ENCODE data around the gene ARHGEF4.
"Not testable (repeated sequence)": the region's sequence is repeated elsewhere in the genome, so short reads cannot be mapped to it uniquely, and the experiment has no call there.

ARHGEF4 gene

GRCh38 chr2:131058214-131058843, 221.6 kb downstream of the ARHGEF4 start:
- DNase-seq = no peak

DNA sequence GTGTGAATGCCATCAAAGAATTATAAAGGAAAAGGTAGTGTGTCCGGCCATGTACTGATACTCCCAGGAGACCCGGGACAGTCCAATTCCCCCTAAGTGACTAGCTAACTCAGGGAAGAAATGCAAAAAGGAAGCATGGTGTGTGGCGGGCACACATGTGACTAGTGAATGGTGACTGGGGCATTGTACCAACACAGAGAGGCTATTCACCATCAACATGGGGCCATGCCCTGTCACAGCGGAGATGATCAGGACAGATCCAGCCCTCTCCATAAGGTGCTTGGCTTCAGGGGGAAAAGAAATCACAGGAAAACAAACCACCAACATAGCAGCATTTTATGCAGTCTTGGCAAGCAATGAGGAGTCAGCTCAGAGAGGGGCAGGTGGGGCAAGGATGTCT, 222.2 kb downstream of the ARHGEF4 start:
- DNase-seq = no peak

DNA sequence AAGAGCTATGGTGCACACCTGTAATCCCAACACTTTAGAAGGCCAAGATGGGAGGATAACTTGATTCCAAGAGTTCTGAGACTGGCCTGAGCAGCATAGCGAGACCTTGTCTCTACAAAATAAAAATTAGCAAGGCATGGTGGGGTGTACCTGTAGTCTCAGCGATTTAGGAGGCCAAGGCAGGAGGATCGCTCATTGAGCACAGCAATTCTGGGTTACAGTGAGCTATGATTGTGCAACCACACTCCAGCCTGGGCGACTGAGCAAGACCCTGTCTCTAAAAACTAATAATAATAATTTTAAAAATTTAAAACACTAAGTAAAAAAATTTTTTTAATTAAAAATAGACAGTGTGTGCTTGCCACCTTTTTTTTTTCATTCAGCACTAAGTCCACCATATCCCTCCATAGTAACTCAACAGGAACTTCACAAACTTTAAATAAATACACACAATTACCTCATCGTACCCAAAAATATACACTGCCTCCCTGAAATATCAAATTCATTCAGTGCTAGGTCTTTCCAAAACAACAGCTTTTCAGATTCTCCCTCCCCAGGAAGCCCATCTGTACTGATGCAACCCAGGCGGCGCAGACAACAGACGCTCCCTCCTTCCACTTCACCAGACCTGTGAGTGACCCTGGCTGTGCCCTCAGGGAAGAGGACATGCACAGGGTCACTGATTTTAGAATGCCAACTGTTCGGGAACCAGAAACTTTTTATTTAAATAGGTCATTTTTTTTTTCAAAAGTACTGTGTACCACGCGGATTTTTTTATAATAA, 227.0 kb downstream of the ARHGEF4 start:
- no peak for DNase-seq

- no peak for DNase-seq
Measured at GRCh38 chr2:131064589-131065512, 228.1 kb downstream of the ARHGEF4 start.

GRCh38 chr2:131067465-131068125, 230.9 kb downstream of the ARHGEF4 start:
- no peak for DNase-seq

GRCh38 chr2:131068172-131068571, 231.5 kb downstream of the ARHGEF4 start:
- not testable (repeated sequence) for DNase-seq

GRCh38 chr2:131075578-131075977, 238.9 kb downstream of the ARHGEF4 start:
- DNase-seq = not testable (repeated sequence)

DNA sequence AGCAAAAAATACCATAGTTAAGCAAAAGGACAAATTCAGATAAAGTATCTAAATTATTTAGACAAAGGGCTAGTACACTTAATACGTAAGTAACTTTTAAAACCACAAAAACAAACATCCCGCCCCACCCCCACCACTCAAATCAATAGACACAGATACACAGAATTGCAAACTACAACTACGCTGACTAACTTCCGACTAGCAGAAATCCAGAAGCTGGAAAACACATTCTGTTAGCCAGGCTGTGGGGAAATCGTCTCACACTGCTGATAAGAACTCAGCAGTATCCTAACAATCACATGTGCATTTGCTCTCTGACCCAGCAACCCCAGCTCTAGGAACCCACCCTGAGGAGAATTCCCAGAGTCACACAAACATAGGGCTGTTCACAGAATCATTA, 240.0 kb downstream of the ARHGEF4 start:
- no peak for DNase-seq

DNA sequence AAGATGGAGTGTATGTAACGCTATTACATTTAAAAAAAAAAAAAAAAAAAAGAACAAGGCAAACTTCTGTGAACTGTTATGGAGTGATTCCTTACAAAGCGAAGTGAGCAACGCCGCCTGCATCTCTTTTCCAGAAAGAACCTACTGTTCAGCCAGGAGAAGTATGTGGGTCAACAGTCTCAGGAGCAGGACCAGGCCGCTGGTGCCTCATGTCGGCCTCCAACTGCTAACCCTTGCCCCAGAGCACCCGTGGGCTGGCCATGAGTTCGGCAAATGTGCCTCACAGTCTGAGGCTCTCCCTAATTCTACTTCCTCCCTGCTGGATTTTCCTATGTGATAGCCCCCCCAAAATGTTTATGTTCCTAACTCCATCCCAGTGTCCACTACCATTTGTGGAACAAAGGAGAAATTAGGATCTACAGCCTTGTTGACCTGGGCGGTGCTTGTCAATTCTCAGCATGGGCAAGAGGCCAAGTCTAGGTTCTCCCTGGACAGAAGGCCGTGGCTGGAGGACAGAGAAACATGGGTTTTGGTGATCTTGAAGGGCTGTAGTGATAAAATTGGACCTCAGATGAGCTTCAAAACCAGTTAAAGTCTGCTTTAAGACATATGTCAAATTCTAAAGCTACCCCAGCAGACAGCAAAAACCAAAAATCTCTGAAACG, 240.6 kb downstream of the ARHGEF4 start:
- no peak for DNase-seq

GRCh38 chr2:131077966-131078365, 241.3 kb downstream of the ARHGEF4 start:
- no peak for DNase-seq

DNA sequence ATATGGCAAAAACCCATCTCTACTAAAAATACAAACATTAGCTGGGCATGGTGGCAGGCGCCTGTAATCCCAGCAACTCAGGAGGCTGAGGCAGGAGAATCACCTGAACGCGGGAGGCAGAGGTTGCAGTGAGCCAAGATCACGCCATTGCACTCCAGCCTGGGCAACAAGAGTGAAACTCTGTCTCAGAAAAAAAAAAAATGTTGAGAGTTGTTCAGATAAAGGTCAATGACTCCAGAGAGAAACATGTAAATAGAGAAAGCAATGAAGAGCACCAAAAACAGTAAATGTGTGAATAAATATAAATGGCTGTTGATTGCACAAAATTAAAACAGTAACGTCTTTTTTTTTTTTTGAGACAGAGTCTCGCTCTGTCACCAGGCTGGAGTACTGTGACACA, 243.2 kb downstream of the ARHGEF4 start:
- DNase-seq = not testable (repeated sequence)

GRCh38 chr2:131081190-131081589, 244.5 kb downstream of the ARHGEF4 start:
- DNase-seq = no peak

GRCh38 chr2:131085646-131086045, 248.9 kb downstream of the ARHGEF4 start:
- DNase-seq = no peak

- no peak for DNase-seq
Measured at GRCh38 chr2:131092458-131093005, 255.8 kb downstream of the ARHGEF4 start.

DNA sequence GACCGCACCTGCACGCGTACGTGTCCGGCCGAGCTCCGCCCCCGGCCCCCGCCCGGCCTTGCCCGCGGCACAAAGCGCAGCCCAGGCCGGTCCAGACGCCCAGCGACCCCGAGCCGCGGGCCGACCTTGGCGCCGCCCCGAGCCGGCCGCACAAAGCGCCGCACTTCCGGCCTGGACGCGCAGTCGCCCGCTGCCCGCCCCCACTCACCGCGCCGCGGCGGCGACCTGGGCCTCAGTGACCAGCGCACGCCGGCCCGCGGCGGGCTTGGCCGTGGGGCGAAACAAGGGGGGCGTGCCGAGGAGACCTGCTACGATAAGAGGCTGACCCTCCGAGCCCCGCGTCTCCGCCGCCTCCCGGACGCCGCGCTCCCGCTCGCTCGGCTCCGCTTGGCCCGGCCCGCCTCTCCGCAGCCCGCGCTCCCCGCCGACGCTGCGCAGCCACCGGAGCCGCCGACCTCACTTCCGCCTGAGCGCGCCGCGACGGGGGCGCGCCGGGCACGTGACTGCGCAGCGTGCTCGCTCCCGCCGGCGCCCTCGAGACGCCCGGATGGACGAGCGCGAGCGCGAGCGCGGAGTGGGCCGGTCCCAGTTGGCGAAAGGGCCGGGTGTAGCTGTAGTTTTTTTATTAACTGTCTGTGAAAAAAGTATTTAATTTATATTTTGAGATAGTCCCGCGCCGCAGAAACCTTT, 256.4 kb downstream of the ARHGEF4 start, which contains the start of gene FAM168B:
FAM168B (minus strand) TSS at position 455 of the 690 bp plus-strand sequence. CDS start 10,814 bp downstream, outside the sequence.
- peak; percentile 89 for DNase-seq

DNA sequence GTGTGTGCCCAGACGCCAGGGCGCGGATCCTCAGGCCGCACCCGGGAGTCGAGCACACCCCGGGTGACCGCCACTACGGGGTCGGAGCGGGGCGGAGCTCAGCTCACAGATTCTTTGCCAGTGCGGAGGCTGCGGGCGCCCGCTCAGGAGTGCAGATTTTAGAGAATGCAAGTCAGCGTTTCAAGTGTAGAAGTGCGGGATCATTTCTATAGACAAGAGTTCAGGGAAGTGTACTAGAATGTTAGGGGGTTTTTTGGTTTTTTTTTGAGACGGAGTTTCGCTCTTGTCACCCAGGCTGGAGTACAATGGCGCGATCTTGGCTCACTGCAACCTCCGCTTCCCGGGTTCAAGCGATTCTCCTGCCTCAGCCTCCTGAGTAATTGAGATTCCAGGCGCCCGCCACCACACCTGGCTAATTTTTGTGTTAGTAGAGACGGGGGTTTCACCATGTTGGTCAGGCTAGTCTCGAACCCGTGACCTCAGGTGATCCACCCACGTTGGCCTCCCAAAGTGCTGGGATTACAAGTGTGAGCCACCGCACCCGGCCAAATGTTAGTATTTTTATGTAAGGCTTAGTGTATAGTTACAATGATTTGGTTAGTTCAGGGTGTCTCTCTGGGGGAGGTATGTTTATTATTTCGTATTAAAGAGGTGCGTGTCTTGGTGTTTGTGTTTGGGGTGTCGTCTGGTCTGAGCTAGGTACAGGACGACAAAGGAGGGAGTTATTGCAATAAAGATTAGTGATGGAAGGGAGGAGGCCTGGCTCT, 257.2 kb downstream of the ARHGEF4 start:
- DNase-seq = no peak

- DNase-seq = no peak
Measured at GRCh38 chr2:131094463-131095281, 258.0 kb downstream of the ARHGEF4 start.

Measured in CD4-positive, alpha-beta T cell treated with Interleukin-17A for 1 hour (primary cell).